ENCODE measurements around the gene MAU2.
A peak's percentile ranks its signal among the peaks of the same experiment; 100 is the strongest.

The MAU2 gene

GRCh38 chr19:19316082-19316481 lies 4.5 kb upstream of the MAU2 start:
- H3K9ac ChIP-seq (ENCODE audit: low read length): no peak overlapping the region
- H4K20me1 ChIP-seq (ENCODE audit: insufficient read depth, low read length): no peaks in the 10 kb centered on the region
- peaks cover 21% of the 10 kb centered on the region for H3K79me2 ChIP-seq (ENCODE audit: insufficient read depth, low read length)

DNA sequence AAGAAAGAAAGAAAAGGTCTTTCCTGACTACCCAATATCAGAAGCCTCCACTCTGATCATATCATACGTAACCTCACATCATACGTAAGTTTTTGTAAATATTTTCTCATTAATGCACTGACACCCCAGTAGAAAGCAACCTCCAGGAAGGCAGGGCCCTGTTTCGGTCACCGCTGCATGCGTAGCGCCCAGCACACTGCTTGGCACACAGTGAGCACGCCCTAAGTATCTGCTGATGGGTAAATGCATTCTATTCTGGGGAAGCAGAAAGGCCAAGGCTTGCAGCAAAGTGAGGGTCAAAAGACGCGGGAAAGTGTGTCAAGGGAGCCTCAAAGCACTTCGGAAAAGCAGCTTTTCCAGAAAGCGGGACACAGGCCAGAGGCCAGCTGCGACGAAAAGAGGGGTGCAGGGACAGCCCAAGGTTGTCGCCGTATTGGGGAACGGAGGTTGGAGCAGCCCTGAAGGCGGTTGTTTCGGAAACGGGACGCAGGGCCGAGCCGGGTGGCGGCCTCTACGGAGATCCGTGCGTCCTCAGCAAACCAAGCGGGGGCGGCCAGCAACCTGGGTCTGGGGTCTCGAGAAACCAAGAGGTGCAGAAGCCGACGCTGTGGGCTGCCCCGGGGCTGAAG lies 783 bp upstream of the MAU2 start:
- H3K9ac ChIP-seq (ENCODE audit: low read length): peak overlapping the region; percentile 83
- H4K20me1 ChIP-seq (ENCODE audit: insufficient read depth, low read length): no peaks in the 10 kb centered on the region
- H3K27me3 ChIP-seq (ENCODE audit: insufficient read depth, low read length): no peaks in the 10 kb centered on the region
- H3K36me3 ChIP-seq (ENCODE audit: insufficient read depth, low read length): peaks cover 36% of the 10 kb centered on the region
- H3F3A ChIP-seq (ENCODE audit: insufficient read depth, low read length): no peaks in the 10 kb centered on the region
- no peaks in the 10 kb centered on the region for H3K9me2 ChIP-seq (ENCODE audit: low read depth, low read length)
- peak overlapping the region; percentile 86 for H3K4me3 ChIP-seq (ENCODE audit: low read depth, low read length, poor library complexity, severe bottlenecking)
- H3K79me2 ChIP-seq (ENCODE audit: insufficient read depth, low read length): peaks cover 49% of the 10 kb centered on the region
- peak overlapping the region; percentile 87 for H3K4me2 ChIP-seq (ENCODE audit: low read length)
- peak overlapping the region; percentile 75 for H3K27ac ChIP-seq (ENCODE audit: low read depth, low read length, poor library complexity, severe bottlenecking)
- TF ChIP-seq, protein P1, sequence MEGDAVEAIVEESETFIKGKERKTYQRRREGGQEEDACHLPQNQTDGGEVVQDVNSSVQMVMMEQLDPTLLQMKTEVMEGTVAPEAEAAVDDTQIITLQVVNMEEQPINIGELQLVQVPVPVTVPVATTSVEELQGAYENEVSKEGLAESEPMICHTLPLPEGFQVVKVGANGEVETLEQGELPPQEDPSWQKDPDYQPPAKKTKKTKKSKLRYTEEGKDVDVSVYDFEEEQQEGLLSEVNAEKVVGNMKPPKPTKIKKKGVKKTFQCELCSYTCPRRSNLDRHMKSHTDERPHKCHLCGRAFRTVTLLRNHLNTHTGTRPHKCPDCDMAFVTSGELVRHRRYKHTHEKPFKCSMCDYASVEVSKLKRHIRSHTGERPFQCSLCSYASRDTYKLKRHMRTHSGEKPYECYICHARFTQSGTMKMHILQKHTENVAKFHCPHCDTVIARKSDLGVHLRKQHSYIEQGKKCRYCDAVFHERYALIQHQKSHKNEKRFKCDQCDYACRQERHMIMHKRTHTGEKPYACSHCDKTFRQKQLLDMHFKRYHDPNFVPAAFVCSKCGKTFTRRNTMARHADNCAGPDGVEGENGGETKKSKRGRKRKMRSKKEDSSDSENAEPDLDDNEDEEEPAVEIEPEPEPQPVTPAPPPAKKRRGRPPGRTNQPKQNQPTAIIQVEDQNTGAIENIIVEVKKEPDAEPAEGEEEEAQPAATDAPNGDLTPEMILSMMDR (IDR thresholded peaks at IDR 0.05; ENCODE audit: low read length): no peak
- TF ChIP-seq EZH2 (IDR thresholded peaks at IDR 0.05; ENCODE audit: borderline replicate concordance, low read length): no peak
- H3K4me1 ChIP-seq (ENCODE audit: insufficient read depth, low read length, severe bottlenecking): peaks cover 28% of the 10 kb centered on the region
- no peaks in the 10 kb centered on the region for H3K9me3 ChIP-seq (ENCODE audit: low read length)
- no peak overlapping the region for H2AFZ ChIP-seq (ENCODE audit: low read length)

More at GRCh38 chr19:19316082-19316481, 4.5 kb upstream of the MAU2 start:
- Histone ChIP-seq H3K9me3 (ENCODE audit: low read length) (no peaks in the 10 kb centered on the region), H3K36me3 (ENCODE audit: insufficient read depth, low read length) (peaks cover 41% of the 10 kb centered on the region), H3K27me3 (ENCODE audit: insufficient read depth, low read length) (no peaks in the 10 kb centered on the region), H3K4me3 (ENCODE audit: low read depth, low read length, poor library complexity, severe bottlenecking) (no peak overlapping the region), H3F3A (ENCODE audit: insufficient read depth, low read length) (no peaks in the 10 kb centered on the region), H3K4me1 (ENCODE audit: insufficient read depth, low read length, severe bottlenecking) (peaks cover 16% of the 10 kb centered on the region), H3K27ac (ENCODE audit: low read depth, low read length, poor library complexity, severe bottlenecking) (no peak overlapping the region), H2AFZ (ENCODE audit: low read length) (no peak overlapping the region), H3K4me2 (ENCODE audit: low read length) (no peak overlapping the region), H3K9me2 (ENCODE audit: low read depth, low read length) (no peaks in the 10 kb centered on the region)
- no peak for TF ChIP-seq EZH2 (IDR thresholded peaks at IDR 0.05; ENCODE audit: borderline replicate concordance, low read length)
- TF ChIP-seq, protein P1 (IDR thresholded peaks at IDR 0.05; ENCODE audit: low read length): no peak

DNA sequence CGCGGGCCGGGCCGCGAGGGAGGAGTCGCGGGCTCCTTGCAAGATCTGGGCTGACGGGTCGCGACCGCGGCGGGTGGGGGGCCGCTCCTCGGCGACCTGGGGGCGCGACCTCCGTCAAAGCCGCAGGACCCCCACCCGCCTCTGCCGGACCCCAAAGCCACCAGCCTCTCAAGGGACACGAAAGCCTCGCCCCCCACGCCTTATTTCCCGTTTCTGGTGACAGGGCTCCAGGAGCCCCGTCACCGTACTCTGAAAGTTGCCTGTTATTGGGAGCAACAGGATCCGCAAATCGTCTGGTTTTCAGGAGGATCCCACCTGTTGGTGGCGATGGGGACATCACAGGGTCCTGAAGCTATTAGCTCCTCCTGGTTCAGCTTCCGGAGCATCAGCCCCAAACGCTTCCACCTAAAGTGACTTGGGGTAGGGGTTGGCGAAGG lies 530 bp downstream of the MAU2 start:
- no peak overlapping the region for H2AFZ ChIP-seq (ENCODE audit: low read length)
- no peaks in the 10 kb centered on the region for H3K9me2 ChIP-seq (ENCODE audit: low read depth, low read length)
- no peaks in the 10 kb centered on the region for H3F3A ChIP-seq (ENCODE audit: insufficient read depth, low read length)
- peak overlapping the region; percentile 83 for H3K9ac ChIP-seq (ENCODE audit: low read length)
- H3K79me2 ChIP-seq (ENCODE audit: insufficient read depth, low read length): peaks cover 51% of the 10 kb centered on the region
- TF ChIP-seq, protein P1 (IDR thresholded peaks at IDR 0.05; ENCODE audit: low read length): no peak
- H3K27me3 ChIP-seq (ENCODE audit: insufficient read depth, low read length): no peaks in the 10 kb centered on the region
- peak overlapping the region; percentile 86 for H3K4me3 ChIP-seq (ENCODE audit: low read depth, low read length, poor library complexity, severe bottlenecking)
- H4K20me1 ChIP-seq (ENCODE audit: insufficient read depth, low read length): no peaks in the 10 kb centered on the region
- peaks cover 37% of the 10 kb centered on the region for H3K36me3 ChIP-seq (ENCODE audit: insufficient read depth, low read length)
- peaks cover 28% of the 10 kb centered on the region for H3K4me1 ChIP-seq (ENCODE audit: insufficient read depth, low read length, severe bottlenecking)
- peak overlapping the region; percentile 75 for H3K27ac ChIP-seq (ENCODE audit: low read depth, low read length, poor library complexity, severe bottlenecking)
- H3K4me2 ChIP-seq (ENCODE audit: low read length): peak overlapping the region; percentile 87
- no peaks in the 10 kb centered on the region for H3K9me3 ChIP-seq (ENCODE audit: low read length)
